Right lobe of liver (tissue), 6 donors: ENCODE results near the gene CDK17. TPM values are rescaled to one million over a fixed set of nuclear protein-coding genes. Genes with fewer than 3 reads are reported as not detected.

Source experiments
- ATAC-seq, 4 donors: fragments of 200-7000 bp; cut with Tn5 transposase; one replicate each; pipeline ENCODE4 v1.9.1; 2020; ENCODE audit warnings: mild to moderate bottlenecking in 4 of 4, moderate library complexity in 4 of 4
- DNase-seq, 3 donors: peaks; one replicate each; pipeline ENCODE4 v3.0.0-alpha.2; 2020
- H3K27ac ChIP-seq, 3 donors: fragments of 200-600 bp; one replicate each; pipeline ENCODE4 v1.8.0; 2022
- H3K27me3 ChIP-seq, 2 donors: fragments of 200-600 bp; one replicate each; pipeline ENCODE4 v1.8.0; 2022
- H3K36me3 ChIP-seq, 4 donors: fragments of 200-600 bp; sonication (generic) in 1 of 4; one replicate each; pipeline versions ENCODE4 v1.5.1 to v1.8.0; 2017 to 2022; ENCODE audit warnings: control low read depth in 1 of 4
- H3K4me1 ChIP-seq, 4 donors: fragments of 200-600 bp; sonication (generic) in 1 of 4; one replicate each; pipeline versions ENCODE4 v1.5.1 to v1.8.0; 2017 to 2022; ENCODE audit warnings: control low read depth in 1 of 4
- H3K4me3 ChIP-seq, 3 donors: fragments of 200-600 bp; one replicate each; pipeline ENCODE4 v1.8.0; 2022
- H3K9me3 ChIP-seq, 4 donors: fragments of 200-600 bp; sonication (generic) in 1 of 4; one replicate each; pipeline versions ENCODE4 v1.5.1 to v1.8.0; 2017 to 2022; ENCODE audit warnings: control low read depth in 1 of 4
- CTCF ChIP-seq, 4 donors: fragments of 200-600 bp in 3 of 4; fragments of 450-650 bp in 1 of 4; IDR thresholded peaks; one replicate each; pipeline versions ENCODE4 v1.5.1 to v1.8.0; 2016 to 2022; ENCODE audit warnings: antibody characterized with exemption in 4 of 4, mild to moderate bottlenecking in 2 of 4
- POLR2A ChIP-seq: fragments of 450-650 bp; IDR thresholded peaks from one replicate; pipeline ENCODE4 v1.6.1; 2017; ENCODE audit warnings: antibody characterized with exemption, mild to moderate bottlenecking
- WGBS: methylation state at CpG from one replicate; pipeline ENCODE4 v1.1.6; 2018; ENCODE audit warnings: low coverage, low lambda C conversion rate; ENCODE audit not compliant: insufficient coverage; ENCODE audit errors: missing lambda C conversion rate; 5-methylcytosine and 5-hydroxymethylcytosine counted together
- intact Hi-C, 2 donors: fragments of 100-400 bp; cut with DNase I; formaldehyde crosslinking; loops; one replicate each; pipeline versions ENCODE4 v1.11.2 to v1.14.1; 2022
- total RNA-seq, 6 experiments: library from RNA; depleted of rRNA in 2 of 6; stranded (reverse); fragments of >200 nt in 2 of 6; fragmentation: NEBNext Ultra II Directional in 3 of 6; extraction: Animal tissue kit (Norgen Biotek cat#: 25700) in 3 of 6; gene quantifications; one replicate each; pipeline versions ENCODE4 v1.1.0 to v1.2.4, GENCODE V29; 2016 to 2023
- donor health status: DM: no; HTN: yes; CAD: no.
- donor health status: DM: no; HTN: no; CAD: no.
- donor health status: DM: no; HTN: no; CAD: no.
- donor health status: DM: no; HTN: yes; CAD: no.
- donor health status: DM: no; HTN: yes; CAD: no.

CDK17 gene
- total RNA-seq, 6 experiments from 2014 or later = 8.9 to 16.1 (median 13.7) TPM

- Histone ChIP-seq H3K27me3 (no peaks in the 10 kb centered on the region), H3K4me3 (no peak overlapping the region), H3K4me1 (peaks cover 0 to 13% (median 4%) of the 10 kb centered on the region in 4 donors), H3K36me3 (peaks cover 0 to 3% (median 0%) of the 10 kb centered on the region in 4 donors), H3K9me3 (no peaks in the 10 kb centered on the region), H3K27ac (no peak overlapping the region)
- DNase-seq = no peak
- intact Hi-C loops = no loop called here
- no peak for ATAC-seq
- WGBS = 100% methylated on average over 2 of the region's 2 CpGs
- no peak for TF ChIP-seq CTCF (IDR thresholded peaks at IDR 0.05)
- no peak for TF ChIP-seq POLR2A
Measured at GRCh38 chr12:96265400-96265799, 134.8 kb downstream of the CDK17 start.

- peak; percentile 81 to 84 (median 83) for DNase-seq
- H3K4me1 ChIP-seq = peaks cover 0 to 13% (median 5%) of the 10 kb centered on the region in 4 donors
- no peaks in the 10 kb centered on the region for H3K36me3 ChIP-seq
- peak overlapping the region; percentile 20 to 61 (median 30) for H3K27ac ChIP-seq
- TF ChIP-seq POLR2A (no peak), CTCF (IDR thresholded peaks at IDR 0.05) (no peak)
- intact Hi-C loops = no loop called here
- no peaks in the 10 kb centered on the region for H3K27me3 ChIP-seq
- peak; percentile 95 to 97 (median 96) for ATAC-seq
- H3K9me3 ChIP-seq = no peaks in the 10 kb centered on the region
- no peak overlapping the region for H3K4me3 ChIP-seq
- 16% methylated on average over 11 of the region's 11 CpGs for WGBS
Measured at GRCh38 chr12:96263449-96263902, 136.8 kb downstream of the CDK17 start.

DNA sequence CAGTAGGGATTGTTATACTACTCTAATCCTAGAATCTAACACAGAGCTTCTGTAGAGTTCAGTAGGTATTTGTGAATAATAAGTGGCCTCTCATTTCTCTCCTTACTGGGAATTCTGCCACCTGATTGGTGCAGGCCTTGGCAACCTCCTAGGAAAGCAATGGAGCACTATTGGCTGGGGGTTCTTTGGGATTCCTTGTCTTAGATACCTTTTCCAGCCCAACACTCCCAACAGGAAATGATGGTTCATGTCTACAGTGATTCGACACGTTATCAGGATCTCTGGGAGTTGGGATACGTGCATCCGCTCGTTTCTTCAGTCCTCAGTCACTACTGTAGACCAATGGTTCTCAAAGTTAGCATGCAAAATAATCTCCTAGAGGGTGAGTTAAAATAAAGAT, 138.7 kb downstream of the CDK17 start:
- H3K4me3 ChIP-seq = no peak overlapping the region
- no peaks in the 10 kb centered on the region for H3K9me3 ChIP-seq
- intact Hi-C loops = no loop called here
- H3K27ac ChIP-seq = no peak overlapping the region
- WGBS = 67% methylated on average over 2 of the region's 5 CpGs
- no peaks in the 10 kb centered on the region for H3K27me3 ChIP-seq
- H3K4me1 ChIP-seq = peaks cover 0 to 25% (median 12%) of the 10 kb centered on the region in 4 donors
- no peak for ATAC-seq
- TF ChIP-seq POLR2A (no peak), CTCF (IDR thresholded peaks at IDR 0.05) (no peak)
- no peak for DNase-seq
- H3K36me3 ChIP-seq = no peaks in the 10 kb centered on the region

DNA sequence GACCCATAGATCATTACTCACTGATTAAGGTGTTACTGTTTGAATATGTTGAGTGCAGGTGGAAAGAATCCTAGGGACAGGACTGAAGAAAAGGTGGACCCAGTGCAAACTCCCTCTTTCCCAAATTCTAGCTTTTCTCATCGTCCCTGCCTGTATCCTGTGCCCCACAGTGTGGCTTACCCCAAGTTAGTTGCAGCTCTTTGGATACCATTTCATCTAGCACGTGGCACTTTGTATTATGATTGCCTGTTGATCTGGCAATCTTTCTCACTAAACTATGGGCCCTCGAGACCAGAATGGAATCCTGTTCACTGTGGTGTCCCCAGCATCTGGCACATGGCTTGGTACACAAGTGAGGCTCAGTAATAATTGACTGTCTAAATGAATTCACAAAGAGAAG, 139.6 kb downstream of the CDK17 start:
- ATAC-seq (no peak), DNase-seq (no peak)
- H3K9me3 ChIP-seq = no peaks in the 10 kb centered on the region
- H3K4me1 ChIP-seq = peaks cover 0 to 25% (median 12%) of the 10 kb centered on the region in 4 donors
- no peaks in the 10 kb centered on the region for H3K27me3 ChIP-seq
- no peak overlapping the region for H3K27ac ChIP-seq
- TF ChIP-seq CTCF (IDR thresholded peaks at IDR 0.05) (no peak), POLR2A (no peak)
- H3K36me3 ChIP-seq = no peaks in the 10 kb centered on the region
- intact Hi-C loops = no loop called here
- WGBS = 100% methylated on average over 3 of the region's 3 CpGs
- H3K4me3 ChIP-seq = no peak overlapping the region

DNA sequence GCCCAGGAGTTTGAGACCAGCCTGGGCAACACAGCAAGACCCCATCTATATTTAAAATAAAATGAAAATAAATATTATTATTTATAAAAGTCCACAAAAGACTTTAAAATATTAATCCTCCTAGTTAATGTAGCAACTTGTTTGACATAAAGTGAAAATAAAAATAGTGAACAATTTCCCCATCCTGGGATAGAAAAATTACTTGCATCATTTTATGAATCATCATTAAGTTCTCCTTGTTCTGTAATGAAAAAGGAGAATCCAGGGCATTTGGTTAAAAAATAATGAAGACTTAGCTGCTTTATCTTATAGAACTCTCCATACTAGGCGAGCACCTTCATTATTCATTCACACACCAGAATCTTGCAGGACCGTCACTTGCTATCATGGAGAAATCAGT, 140.0 kb downstream of the CDK17 start:
- Histone ChIP-seq H3K27ac (no peak overlapping the region), H3K36me3 (no peaks in the 10 kb centered on the region), H3K4me1 (peaks cover 0 to 25% (median 12%) of the 10 kb centered on the region in 4 donors), H3K4me3 (no peak overlapping the region), H3K9me3 (no peaks in the 10 kb centered on the region), H3K27me3 (no peaks in the 10 kb centered on the region)
- intact Hi-C loops = no loop called here
- TF ChIP-seq CTCF (IDR thresholded peaks at IDR 0.05) (no peak), POLR2A (no peak)
- ATAC-seq (no peak), DNase-seq (no peak)
- WGBS = 92% methylated on average over 2 of the region's 2 CpGs
